HFF-Myc (cell line): Measurements from ENCODE around the gene SBF2.
A peak's percentile ranks its signal among the peaks of the same experiment; 100 is the strongest.
"Not testable (repeated sequence)": the region's sequence is repeated elsewhere in the genome, so short reads cannot be mapped to it uniquely, and the experiment has no call there.

Source experiments
- DNase-seq: peaks from one replicate; pipeline ENCODE4 v3.0.0-alpha.2; 2011; ENCODE audit warnings: low read depth; ENCODE audit errors: extremely low read depth
- H3K4me3 ChIP-seq: replicated peaks from 2 replicates; pipeline ENCODE4 v1.5.1; 2011; ENCODE audit warnings: low read depth, mild to moderate bottlenecking, control low read depth, low read length
- CTCF ChIP-seq: IDR thresholded peaks from 2 replicates; pipeline ENCODE4 v1.5.1; 2012; ENCODE audit warnings: mild to moderate bottlenecking, low read depth, low read length, control low read depth; ENCODE audit errors: missing control alignments

SBF2 gene

GRCh38 chr11:9990221-9990973 lies 303.6 kb downstream of the SBF2 start:
- no peak for TF ChIP-seq CTCF
- H3K4me3 ChIP-seq: no peak overlapping the region
- DNase-seq: no peak

- DNase-seq, H3K4me3 ChIP-seq: not testable (repeated sequence)
Measured at GRCh38 chr11:9987303-9987702, 306.7 kb downstream of the SBF2 start.

GRCh38 chr11:9982796-9983579 lies 311.0 kb downstream of the SBF2 start:
- peak; percentile 27 for DNase-seq
- TF ChIP-seq CTCF: no peak
- no peak overlapping the region for H3K4me3 ChIP-seq

GRCh38 chr11:9982127-9982795 lies 311.8 kb downstream of the SBF2 start:
- no peak overlapping the region for H3K4me3 ChIP-seq
- DNase-seq: no peak

GRCh38 chr11:9980931-9981330 lies 313.1 kb downstream of the SBF2 start:
- no peak overlapping the region for H3K4me3 ChIP-seq
- no peak for TF ChIP-seq CTCF
- no peak for DNase-seq

More at GRCh38 chr11:9982127-9982795, 311.8 kb downstream of the SBF2 start:
- TF ChIP-seq CTCF: no peak

GRCh38 chr11:9977554-9977953 lies 316.5 kb downstream of the SBF2 start:
- no peak for DNase-seq
- H3K4me3 ChIP-seq: no peak overlapping the region
- no peak for TF ChIP-seq CTCF

GRCh38 chr11:9974375-9974774 lies 319.6 kb downstream of the SBF2 start:
- no peak overlapping the region for H3K4me3 ChIP-seq
- TF ChIP-seq CTCF: no peak
- DNase-seq: no peak
